C4-2B (cell line): Measurements from ENCODE around the gene RFTN1.

Source experiments
- CTCF ChIP-seq: fragments of 450-650 bp; conservative IDR thresholded peaks from 2 replicates; pipeline ENCODE4 v1.5.1; 2017; ENCODE audit warnings: mild to moderate bottlenecking
- ZFX ChIP-seq: fragments of 450-650 bp; IDR thresholded peaks from 2 replicates; pipeline ENCODE4 v1.6.1; 2017

GRCh38 chr3:16329826-16330129 is 183.7 kb downstream of the RFTN1 start:
- TF ChIP-seq CTCF (no peak), ZFX (no peak)
